ENCODE measurements around the gene ALK.

ALK gene

GRCh38 chr2:29207352-29208148, 713.8 kb downstream of the ALK start:
- TF ChIP-seq POLR2A (IDR thresholded peaks at IDR 0.05; ENCODE audit: low read length) (no peak), GATA1 (IDR thresholded peaks at IDR 0.05; ENCODE audit: low read depth, low read length) (no peak)
- no peak for DNase-seq

GRCh38 chr2:29206941-29207340, 714.4 kb downstream of the ALK start:
- DNase-seq = no peak

GRCh38 chr2:29202819-29203495, 718.4 kb downstream of the ALK start:
- TF ChIP-seq POLR2A (IDR thresholded peaks at IDR 0.05; ENCODE audit: low read length) (no peak), GATA1 (IDR thresholded peaks at IDR 0.05; ENCODE audit: low read depth, low read length) (no peak)
- no peak for DNase-seq

More at GRCh38 chr2:29206941-29207340, 714.4 kb downstream of the ALK start:
- TF ChIP-seq GATA1 (IDR thresholded peaks at IDR 0.05; ENCODE audit: low read depth, low read length) (no peak), POLR2A (IDR thresholded peaks at IDR 0.05; ENCODE audit: low read length) (no peak)

- TF ChIP-seq POLR2A (IDR thresholded peaks at IDR 0.05; ENCODE audit: low read length) = no peak
- TF ChIP-seq GATA1 (IDR thresholded peaks at IDR 0.05; ENCODE audit: low read depth, low read length) = no peak
- no peak for DNase-seq
Measured at GRCh38 chr2:29201979-29202378, 719.4 kb downstream of the ALK start.

GRCh38 chr2:29196792-29197788, 724.3 kb downstream of the ALK start:
- DNase-seq = peak; percentile 60 to 85
- TF ChIP-seq GATA1 (IDR thresholded peaks at IDR 0.05; ENCODE audit: low read depth, low read length) (no peak), POLR2A (IDR thresholded peaks at IDR 0.05; ENCODE audit: low read length) (no peak)

- no peak for DNase-seq
- TF ChIP-seq POLR2A (IDR thresholded peaks at IDR 0.05; ENCODE audit: low read length) = no peak
- TF ChIP-seq GATA1 (IDR thresholded peaks at IDR 0.05; ENCODE audit: low read depth, low read length) = no peak
Measured at GRCh38 chr2:29195796-29196195, 725.6 kb downstream of the ALK start.

- TF ChIP-seq POLR2A (IDR thresholded peaks at IDR 0.05; ENCODE audit: low read length) (no peak), GATA1 (IDR thresholded peaks at IDR 0.05; ENCODE audit: low read depth, low read length) (no peak)
- DNase-seq = no peak
Measured at GRCh38 chr2:29193681-29194080, 727.7 kb downstream of the ALK start.

GRCh38 chr2:29193111-29193510, 728.3 kb downstream of the ALK start:
- no peak for DNase-seq
- TF ChIP-seq POLR2A (IDR thresholded peaks at IDR 0.05; ENCODE audit: low read length) (no peak), GATA1 (IDR thresholded peaks at IDR 0.05; ENCODE audit: low read depth, low read length) (no peak)

- no peak for TF ChIP-seq POLR2A (IDR thresholded peaks at IDR 0.05; ENCODE audit: low read length)
- no peak for DNase-seq
Measured at GRCh38 chr2:29192526-29192925, 728.9 kb downstream of the ALK start.

- no peak for TF ChIP-seq POLR2A (IDR thresholded peaks at IDR 0.05; ENCODE audit: low read length)
- TF ChIP-seq GATA1 (IDR thresholded peaks at IDR 0.05; ENCODE audit: low read depth, low read length) = no peak
- no peak for DNase-seq
Measured at GRCh38 chr2:29191817-29192216, 729.6 kb downstream of the ALK start.

GRCh38 chr2:29189052-29189451, 732.3 kb downstream of the ALK start:
- TF ChIP-seq POLR2A (IDR thresholded peaks at IDR 0.05; ENCODE audit: low read length) = no peak
- DNase-seq = no peak

- TF ChIP-seq POLR2A (IDR thresholded peaks at IDR 0.05; ENCODE audit: low read length) (no peak), GATA1 (IDR thresholded peaks at IDR 0.05; ENCODE audit: low read depth, low read length) (no peak)
- DNase-seq = no peak
Measured at GRCh38 chr2:29187926-29188325, 733.5 kb downstream of the ALK start.

- TF ChIP-seq GATA1 (IDR thresholded peaks at IDR 0.05; ENCODE audit: low read depth, low read length) (no peak), POLR2A (IDR thresholded peaks at IDR 0.05; ENCODE audit: low read length) (no peak)
Measured at GRCh38 chr2:29186817-29187216, 734.6 kb downstream of the ALK start.

GRCh38 chr2:29184531-29184930, 736.9 kb downstream of the ALK start:
- TF ChIP-seq POLR2A (IDR thresholded peaks at IDR 0.05; ENCODE audit: low read length) (no peak), GATA1 (IDR thresholded peaks at IDR 0.05; ENCODE audit: low read depth, low read length) (no peak)
- DNase-seq = no peak

More at GRCh38 chr2:29186817-29187216, 734.6 kb downstream of the ALK start:
- DNase-seq = no peak
